Neuronal stem cell (in vitro differentiated cells): ENCODE results near the gene MACROD1.
A peak's percentile ranks its signal among the peaks of the same experiment; 100 is the strongest.

Experiments used
- DNase-seq: peaks from one replicate; pipeline ENCODE4 v3.0.0-alpha.2; 2013; ENCODE audit warnings: low spot score
- H2AFZ ChIP-seq: one replicate; pipeline ENCODE4 v1.6.1; 2013; ENCODE audit warnings: mild to moderate bottlenecking, low read length, inconsistent platforms
- H2AK5ac ChIP-seq: 2 replicates; pipeline ENCODE4 v1.6.1; 2013; ENCODE audit warnings: low read depth, mild to moderate bottlenecking, inconsistent platforms, low read length, moderate library complexity, mixed read lengths
- H2BK120ac ChIP-seq: 2 replicates; pipeline ENCODE4 v1.6.1; 2013; ENCODE audit warnings: low read depth, mild to moderate bottlenecking, inconsistent platforms, low read length, moderate library complexity, mixed read lengths
- H2BK12ac ChIP-seq: one replicate; pipeline ENCODE4 v1.6.1; 2013; ENCODE audit warnings: low read length, inconsistent platforms
- H2BK15ac ChIP-seq: 2 replicates; pipeline ENCODE4 v1.6.1; 2013; ENCODE audit warnings: mild to moderate bottlenecking, low read length, inconsistent platforms, mixed read lengths
- H2BK5ac ChIP-seq: one replicate; pipeline ENCODE4 v1.6.1; 2013; ENCODE audit warnings: inconsistent platforms, mild to moderate bottlenecking, low read length, moderate library complexity
- H3K14ac ChIP-seq: one replicate; pipeline ENCODE4 v1.6.1; 2013; ENCODE audit warnings: low read length, inconsistent platforms
- H3K18ac ChIP-seq: 2 replicates; pipeline ENCODE4 v1.6.1; 2013; ENCODE audit warnings: low read length, inconsistent platforms
- H3K23ac ChIP-seq: 2 replicates; pipeline ENCODE4 v1.6.1; 2013; ENCODE audit warnings: low read depth, mild to moderate bottlenecking, mixed read lengths, low read length, inconsistent platforms; ENCODE audit not compliant: poor library complexity
- H3K27ac ChIP-seq: replicated peaks from 3 replicates; pipeline ENCODE4 v1.5.1; 2013; ENCODE audit warnings: low read length, inconsistent platforms
- H3K27me3 ChIP-seq, 3 experiments: 2 replicates each; pipeline ENCODE4 v1.6.1; 2013; ENCODE audit warnings: low read length in 3 of 3, mild to moderate bottlenecking in 2 of 3, inconsistent platforms in 1 of 3, low read depth in 1 of 3, mixed read lengths in 1 of 3, moderate library complexity in 1 of 3; ENCODE audit not compliant: control insufficient read depth in 3 of 3, insufficient read depth in 3 of 3
- H3K36me3 ChIP-seq, 2 donors: replicated peaks in 1 of 2; 2 replicates each; pipeline ENCODE4 v1.6.1; 2013; ENCODE audit warnings: low read length in 2 of 2; ENCODE audit not compliant: control insufficient read depth in 2 of 2, insufficient read depth in 2 of 2
- H3K4ac ChIP-seq: 2 replicates; pipeline ENCODE4 v1.6.1; 2013; ENCODE audit warnings: inconsistent platforms, mild to moderate bottlenecking, low read length, moderate library complexity
- H3K4me1 ChIP-seq, 2 donors: 1 replicate in 1 of 2; 2 replicates in 1 of 2; pipeline ENCODE4 v1.6.1; 2013; ENCODE audit warnings: low read length in 2 of 2, low read depth in 1 of 2; ENCODE audit not compliant: control insufficient read depth in 2 of 2, insufficient read depth in 1 of 2
- H3K4me2 ChIP-seq: one replicate; pipeline ENCODE4 v1.6.1; 2013; ENCODE audit warnings: mild to moderate bottlenecking, low read length, inconsistent platforms; ENCODE audit not compliant: insufficient read depth, poor library complexity, severe bottlenecking
- H3K4me3 ChIP-seq, 2 donors: 2 replicates each; pipeline ENCODE4 v1.5.1; 2013; ENCODE audit warnings: low read length in 2 of 2, mild to moderate bottlenecking in 2 of 2, inconsistent platforms in 1 of 2, moderate library complexity in 1 of 2
- H3K79me1 ChIP-seq: one replicate; pipeline ENCODE4 v1.6.1; 2013; ENCODE audit warnings: low read depth, mild to moderate bottlenecking, inconsistent platforms, low read length, moderate library complexity
- H3K9ac ChIP-seq: one replicate; pipeline ENCODE4 v1.6.1; 2013; ENCODE audit warnings: mild to moderate bottlenecking, low read depth, low read length, inconsistent platforms; ENCODE audit not compliant: poor library complexity
- H3K9me3 ChIP-seq, 2 donors: replicated peaks in 1 of 2; 2 replicates each; pipeline versions ENCODE3 to v1.6.1; 2013; ENCODE audit warnings: low read length in 2 of 2, mild to moderate bottlenecking in 2 of 2, inconsistent platforms in 1 of 2, low read depth in 1 of 2, mixed read lengths in 1 of 2, moderate library complexity in 1 of 2; ENCODE audit not compliant: control insufficient read depth in 2 of 2, insufficient read depth in 1 of 2
- H4K8ac ChIP-seq: one replicate; pipeline ENCODE4 v1.6.1; 2013; ENCODE audit warnings: low read depth, mild to moderate bottlenecking, inconsistent platforms, low read length, moderate library complexity
- H4K91ac ChIP-seq: one replicate; pipeline ENCODE4 v1.6.1; 2013; ENCODE audit warnings: low read length, low read depth, mild to moderate bottlenecking, inconsistent platforms; ENCODE audit not compliant: poor library complexity
- WGBS, 2 donors: extraction: QIAGEN DNeasy Blood & Tissue Kit; methylation state at CpG; one replicate each; pipeline ENCODE4 v1.1.7; 2013; ENCODE audit warnings: missing lambda C conversion rate in 2 of 2, mixed read lengths in 1 of 2; ENCODE audit not compliant: insufficient read length in 2 of 2, insufficient replicate concordance in 1 of 2; ENCODE audit errors: extremely low coverage in 2 of 2; 5-methylcytosine and 5-hydroxymethylcytosine counted together

Gene MACROD1

DNA sequence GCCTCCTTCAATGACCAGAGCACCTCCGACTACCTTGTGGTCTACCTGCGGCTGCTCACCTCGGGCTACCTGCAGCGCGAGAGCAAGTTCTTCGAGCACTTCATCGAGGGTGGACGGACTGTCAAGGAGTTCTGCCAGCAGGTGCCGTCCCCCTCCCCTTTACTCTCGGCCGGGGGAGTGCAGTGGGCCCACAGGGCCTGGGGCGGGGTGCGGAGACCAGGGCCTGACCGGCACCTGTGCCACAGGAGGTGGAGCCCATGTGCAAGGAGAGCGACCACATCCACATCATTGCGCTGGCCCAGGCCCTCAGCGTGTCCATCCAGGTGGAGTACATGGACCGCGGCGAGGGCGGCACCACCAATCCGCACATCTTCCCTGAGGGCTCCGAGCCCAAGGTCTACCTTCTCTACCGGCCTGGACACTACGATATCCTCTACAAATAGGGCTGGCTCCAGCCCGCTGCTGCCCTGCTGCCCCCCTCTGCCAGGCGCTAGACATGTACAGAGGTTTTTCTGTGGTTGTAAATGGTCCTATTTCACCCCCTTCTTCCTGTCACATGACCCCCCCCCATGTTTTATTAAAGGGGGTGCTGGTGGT lies 168.7 kb downstream of the MACROD1 start:
- H2AK5ac ChIP-seq: no peak overlapping the region
- peak overlapping the region; percentile 7 for H3K9ac ChIP-seq
- H2BK120ac ChIP-seq: no peak overlapping the region
- no CpG with 5 or more reads among the region's 27 CpGs for WGBS, 2 donors
- H2AFZ ChIP-seq: no peak overlapping the region
- no peaks in the 10 kb centered on the region for H3K9me3 ChIP-seq
- no peak overlapping the region for H2BK5ac ChIP-seq
- no peak overlapping the region for H3K4me2 ChIP-seq
- H3K27me3 ChIP-seq: peaks cover 0 to 24% (median 0%) of the 10 kb centered on the region in 3 experiments
- no peak overlapping the region for H3K4me3 ChIP-seq
- no peak for DNase-seq
- H3K4ac ChIP-seq: no peak overlapping the region
- H3K36me3 ChIP-seq: peaks cover 27 to 66% of the 10 kb centered on the region in 2 donors
- H3K18ac ChIP-seq: no peak overlapping the region
- peaks cover 12% of the 10 kb centered on the region for H3K79me1 ChIP-seq
- peaks cover 0 to 16% of the 10 kb centered on the region in 2 donors for H3K4me1 ChIP-seq
- H4K8ac ChIP-seq: no peak overlapping the region
- no peak overlapping the region for H2BK15ac ChIP-seq
- H3K14ac ChIP-seq: peak overlapping the region; percentile 64
- no peak overlapping the region for H3K23ac ChIP-seq
- no peak overlapping the region for H4K91ac ChIP-seq
- H2BK12ac ChIP-seq: no peak overlapping the region
- no peak overlapping the region for H3K27ac ChIP-seq

DNA sequence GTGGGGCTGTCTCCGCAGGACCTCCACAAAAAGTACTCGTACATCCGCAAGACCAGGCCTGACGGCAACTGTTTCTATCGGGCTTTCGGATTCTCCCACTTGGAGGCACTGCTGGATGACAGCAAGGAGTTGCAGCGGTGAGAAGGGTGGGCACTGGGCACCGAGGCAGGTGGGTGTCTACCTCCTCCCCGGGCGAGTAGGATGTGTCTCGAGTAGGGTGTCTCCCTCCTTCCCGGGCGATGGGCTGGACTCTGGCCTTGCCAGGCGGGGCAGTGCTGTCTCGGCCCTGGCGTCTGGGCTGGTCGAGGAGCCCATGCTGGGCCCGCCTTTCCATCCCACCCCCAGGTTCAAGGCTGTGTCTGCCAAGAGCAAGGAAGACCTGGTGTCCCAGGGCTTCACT lies 169.4 kb downstream of the MACROD1 start:
- DNase-seq: no peak
- Histone ChIP-seq H3K79me1 (peaks cover 12% of the 10 kb centered on the region), H2BK5ac (peak overlapping the region; percentile 29), H3K27ac (no peak overlapping the region), H3K27me3 (peaks cover 0 to 21% (median 0%) of the 10 kb centered on the region in 3 experiments), H3K14ac (no peak overlapping the region), H3K18ac (no peak overlapping the region), H3K23ac (no peak overlapping the region), H2AK5ac (no peak overlapping the region), H3K4me1 (peaks cover 0 to 16% of the 10 kb centered on the region in 2 donors), H2BK12ac (no peak overlapping the region), H4K8ac (no peak overlapping the region), H3K4ac (no peak overlapping the region), H3K4me2 (no peak overlapping the region), H3K4me3 (no peak overlapping the region), H3K9me3 (no peaks in the 10 kb centered on the region), H3K9ac (no peak overlapping the region), H2AFZ (no peak overlapping the region), H3K36me3 (peaks cover 28 to 68% of the 10 kb centered on the region in 2 donors), H2BK15ac (no peak overlapping the region), H4K91ac (no peak overlapping the region), H2BK120ac (no peak overlapping the region)
- no CpG with 5 or more reads among the region's 18 CpGs for WGBS, 2 donors

DNA sequence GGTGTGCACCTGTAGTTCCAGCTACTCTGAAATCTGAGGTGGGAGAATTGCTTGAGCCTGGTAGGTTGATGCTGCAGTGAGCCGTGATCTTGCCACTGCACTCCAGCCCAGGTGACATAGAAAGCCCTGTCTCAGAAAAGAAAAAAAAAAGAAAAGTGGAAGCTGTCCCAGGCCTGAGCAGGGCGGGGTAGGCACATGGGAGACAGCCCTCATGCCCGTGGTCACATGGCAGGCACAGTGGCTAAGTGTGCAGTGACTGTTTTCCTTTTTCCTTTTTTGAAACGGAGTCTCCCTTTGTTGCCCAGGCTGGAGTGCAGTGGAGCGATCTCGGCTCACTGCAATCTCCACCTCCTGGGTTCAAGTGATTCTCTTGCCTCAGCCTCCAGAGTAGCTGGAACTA lies 171.9 kb downstream of the MACROD1 start:
- H3K79me1 ChIP-seq: peaks cover 14% of the 10 kb centered on the region
- H3K27me3 ChIP-seq: peaks cover 0 to 1% (median 0%) of the 10 kb centered on the region in 3 experiments
- peaks cover 45 to 85% of the 10 kb centered on the region in 2 donors for H3K36me3 ChIP-seq
- DNase-seq: no peak
- no peak overlapping the region for H3K18ac ChIP-seq
- H3K4me2 ChIP-seq: no peak overlapping the region
- H2BK5ac ChIP-seq: no peak overlapping the region
- H2BK15ac ChIP-seq: no peak overlapping the region
- WGBS, 2 donors: no CpG with 5 or more reads among the region's 6 CpGs
- H3K4me3 ChIP-seq: no peak overlapping the region
- H3K27ac ChIP-seq: no peak overlapping the region
- no peak overlapping the region for H3K4ac ChIP-seq
- no peak overlapping the region for H2AFZ ChIP-seq
- H2AK5ac ChIP-seq: no peak overlapping the region
- no peak overlapping the region for H4K8ac ChIP-seq
- H2BK12ac ChIP-seq: no peak overlapping the region
- no peak overlapping the region for H3K23ac ChIP-seq
- no peaks in the 10 kb centered on the region for H3K9me3 ChIP-seq
- no peak overlapping the region for H2BK120ac ChIP-seq
- H3K14ac ChIP-seq: no peak overlapping the region
- no peak overlapping the region for H4K91ac ChIP-seq
- H3K9ac ChIP-seq: no peak overlapping the region
- peaks cover 0 to 9% of the 10 kb centered on the region in 2 donors for H3K4me1 ChIP-seq

DNA sequence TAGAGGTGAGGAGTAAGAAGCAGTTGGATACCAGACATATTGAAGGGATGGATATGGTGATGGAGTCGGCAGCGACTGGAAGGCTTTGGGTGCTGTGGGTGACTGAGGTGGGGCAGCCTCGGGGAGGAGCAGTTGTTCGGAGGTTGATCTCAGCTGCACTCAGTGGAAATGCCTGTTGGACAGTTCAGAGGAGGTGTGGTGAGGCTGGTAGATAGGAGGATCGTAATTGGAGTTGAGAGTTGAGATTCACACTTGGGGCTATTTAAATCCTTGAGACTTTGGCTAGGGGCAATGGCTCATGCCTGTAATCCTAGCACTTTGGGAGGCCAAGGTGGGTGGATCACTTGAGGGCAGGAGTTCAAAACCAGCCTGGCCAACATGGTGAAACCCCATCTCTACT lies 172.8 kb downstream of the MACROD1 start:
- no peak overlapping the region for H3K4me2 ChIP-seq
- no peak overlapping the region for H3K23ac ChIP-seq
- H3K4me1 ChIP-seq: peaks cover 0 to 3% of the 10 kb centered on the region in 2 donors
- H4K8ac ChIP-seq: no peak overlapping the region
- no peak overlapping the region for H2BK15ac ChIP-seq
- H3K14ac ChIP-seq: no peak overlapping the region
- no peak overlapping the region for H2AFZ ChIP-seq
- H3K36me3 ChIP-seq: peaks cover 52 to 90% of the 10 kb centered on the region in 2 donors
- H3K18ac ChIP-seq: peak overlapping the region; percentile 38
- no peak overlapping the region for H2AK5ac ChIP-seq
- no peak overlapping the region for H2BK5ac ChIP-seq
- no peak overlapping the region for H3K4me3 ChIP-seq
- H3K27ac ChIP-seq: no peak overlapping the region
- H3K4ac ChIP-seq: no peak overlapping the region
- no peak overlapping the region for H4K91ac ChIP-seq
- H3K9me3 ChIP-seq: no peaks in the 10 kb centered on the region
- no peak for DNase-seq
- no peak overlapping the region for H2BK12ac ChIP-seq
- H3K79me1 ChIP-seq: peaks cover 22% of the 10 kb centered on the region
- no peak overlapping the region for H3K9ac ChIP-seq
- H2BK120ac ChIP-seq: no peak overlapping the region
- H3K27me3 ChIP-seq: no peaks in the 10 kb centered on the region
- WGBS, 2 donors: no CpG with 5 or more reads among the region's 5 CpGs
